ENCODE measurements around the gene CADM2. TPM values are rescaled to one million over a fixed set of nuclear protein-coding genes. Genes with fewer than 3 reads are reported as not detected.

The CADM2 gene
- total RNA-seq, 1 donor from 2014 or later = 4.2 TPM

Small RNAs within 50 kb of the gene (small RNA-seq; reads per million reads assigned to genes)
- 0.09 reads per million for gene MIR5688
